Activated T-cell treated with anti-CD3 and anti-CD28 coated beads, Interleukin-2, amount 50 U/mL, for 1 hour (primary cell): ENCODE data around the gene GPR17.

Source experiments
- DNase-seq: peaks from one replicate; pipeline ENCODE4 v3.0.0-alpha.2; 2020

Gene GPR17

GRCh38 chr2:127615511-127616166, 30.3 kb upstream of the GPR17 start:
- DNase-seq = no peak

GRCh38 chr2:127618551-127619202, 27.3 kb upstream of the GPR17 start:
- DNase-seq = peak; percentile 5

- DNase-seq = no peak
Observed at GRCh38 chr2:127619203-127619590, 26.8 kb upstream of the GPR17 start.

GRCh38 chr2:127619877-127620705, 25.9 kb upstream of the GPR17 start:
- DNase-seq = peak; percentile 8

- DNase-seq = no peak
Observed at GRCh38 chr2:127620866-127621265, 25.1 kb upstream of the GPR17 start.

- DNase-seq = peak; percentile 8
Observed at GRCh38 chr2:127621981-127622431, 23.9 kb upstream of the GPR17 start.

- peak; percentile 12 for DNase-seq
Observed at GRCh38 chr2:127622561-127623387, 23.2 kb upstream of the GPR17 start.

- DNase-seq = peak; percentile 4
Observed at GRCh38 chr2:127623388-127624319, 22.3 kb upstream of the GPR17 start.

GRCh38 chr2:127624320-127624755, 21.6 kb upstream of the GPR17 start:
- DNase-seq = peak; percentile 7

- DNase-seq = peak; percentile 14
Observed at GRCh38 chr2:127624756-127625571, 21.0 kb upstream of the GPR17 start.

- no peak for DNase-seq
Observed at GRCh38 chr2:127625572-127625951, 20.4 kb upstream of the GPR17 start.

GRCh38 chr2:127626175-127626574, 19.8 kb upstream of the GPR17 start:
- peak; percentile 8 for DNase-seq

GRCh38 chr2:127626917-127627739, 18.8 kb upstream of the GPR17 start:
- no peak for DNase-seq

GRCh38 chr2:127627740-127628571, 18.0 kb upstream of the GPR17 start:
- no peak for DNase-seq

- no peak for DNase-seq
Observed at GRCh38 chr2:127628767-127629614, 17.0 kb upstream of the GPR17 start.

- DNase-seq = no peak
Observed at GRCh38 chr2:127629637-127630036, 16.3 kb upstream of the GPR17 start.

- DNase-seq = no peak
Observed at GRCh38 chr2:127630096-127630863, 15.7 kb upstream of the GPR17 start.
